Large intestine (tissue), 3 donors: ENCODE results near the gene TGFBRAP1. TPM values are rescaled to one million over a fixed set of nuclear protein-coding genes. Genes with fewer than 3 reads are reported as not detected.

Source experiments
- DNase-seq, 2 donors: peaks; one replicate each; pipeline versions ENCODE4 v3.0.0 to v3.0.0-alpha.2; 2013
- H3K27ac ChIP-seq: one replicate; pipeline ENCODE4 v1.5.1; 2013; ENCODE audit warnings: low read length
- H3K27me3 ChIP-seq: 2 replicates; pipeline ENCODE4 v1.6.1; 2013; ENCODE audit warnings: low read length; ENCODE audit not compliant: control insufficient read depth, insufficient read depth
- H3K36me3 ChIP-seq: 2 replicates; pipeline ENCODE4 v1.6.1; 2013; ENCODE audit warnings: low read length; ENCODE audit not compliant: control insufficient read depth, insufficient read depth
- H3K4me1 ChIP-seq: one replicate; pipeline ENCODE4 v1.6.1; 2013; ENCODE audit warnings: low read length; ENCODE audit not compliant: control insufficient read depth, insufficient read depth
- H3K4me3 ChIP-seq: one replicate; pipeline ENCODE4 v1.5.1; 2013; ENCODE audit warnings: low read length
- H3K9me3 ChIP-seq: one replicate; pipeline ENCODE4 v1.6.1; 2013; ENCODE audit warnings: mild to moderate bottlenecking, low read depth, low read length, moderate library complexity; ENCODE audit not compliant: control insufficient read depth
- WGBS: methylation state at CpG from one replicate; pipeline ENCODE4 v1.1.5; 2013; ENCODE audit warnings: low lambda C conversion rate; ENCODE audit not compliant: insufficient coverage; 5-methylcytosine and 5-hydroxymethylcytosine counted together
- polyA plus RNA-seq: library from polyadenylated mRNA; unstranded; fragments of 120-200 nt; gene quantifications from one replicate; pipeline ENCODE4 v1.2.1, GENCODE V29; 2013

Gene TGFBRAP1
- polyA plus RNA-seq, 1 donor: 14.4 TPM

DNA sequence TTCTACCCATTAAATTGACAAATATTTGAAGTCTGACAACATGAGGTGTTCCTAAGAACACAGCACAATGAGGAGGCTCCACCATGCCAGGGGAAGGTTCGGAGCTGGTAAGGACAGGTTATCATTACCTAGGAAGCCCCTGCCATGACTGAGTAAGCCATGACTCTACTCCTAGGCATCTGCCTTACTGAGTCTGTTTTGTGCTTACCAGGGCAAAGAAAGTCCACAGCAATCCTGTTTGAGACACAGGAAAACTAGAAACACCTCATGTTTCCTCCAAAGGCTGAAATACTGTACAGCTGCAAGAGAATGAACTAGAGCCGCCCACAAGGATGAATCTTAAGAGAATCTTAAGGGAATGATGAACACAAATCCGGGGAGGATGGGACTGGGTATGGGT lies 11.6 kb downstream of the TGFBRAP1 start:
- WGBS: 92% methylated on average over 2 of the region's 3 CpGs
- Histone ChIP-seq H3K9me3 (no peaks in the 10 kb centered on the region), H3K27ac (no peak overlapping the region), H3K4me1 (no peaks in the 10 kb centered on the region), H3K36me3 (no peaks in the 10 kb centered on the region), H3K27me3 (no peaks in the 10 kb centered on the region), H3K4me3 (no peak overlapping the region)
- no peak for DNase-seq

DNA sequence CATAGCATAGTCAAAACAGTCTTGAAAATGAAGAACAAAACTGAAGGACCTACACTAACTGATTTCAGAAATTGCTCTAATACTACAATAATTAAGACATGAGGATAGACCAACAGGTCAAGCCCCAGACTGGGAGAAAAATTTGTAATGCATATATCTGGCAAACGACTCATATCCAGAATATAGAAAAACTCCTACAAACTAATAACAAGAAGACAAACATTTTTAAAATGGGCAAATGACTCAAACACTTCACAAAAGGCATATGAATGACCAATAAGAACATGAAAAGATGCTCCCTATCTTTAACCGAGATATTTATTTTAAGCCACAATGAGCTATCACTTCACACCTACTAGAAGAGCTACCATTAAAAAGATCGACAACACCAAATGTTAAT lies 14.2 kb downstream of the TGFBRAP1 start:
- Histone ChIP-seq H3K4me3 (no peak overlapping the region), H3K9me3 (no peaks in the 10 kb centered on the region), H3K4me1 (no peaks in the 10 kb centered on the region), H3K36me3 (no peaks in the 10 kb centered on the region), H3K27me3 (no peaks in the 10 kb centered on the region), H3K27ac (no peak overlapping the region)
- no peak for DNase-seq
- WGBS: 89% methylated on average over 3 of the region's 3 CpGs

DNA sequence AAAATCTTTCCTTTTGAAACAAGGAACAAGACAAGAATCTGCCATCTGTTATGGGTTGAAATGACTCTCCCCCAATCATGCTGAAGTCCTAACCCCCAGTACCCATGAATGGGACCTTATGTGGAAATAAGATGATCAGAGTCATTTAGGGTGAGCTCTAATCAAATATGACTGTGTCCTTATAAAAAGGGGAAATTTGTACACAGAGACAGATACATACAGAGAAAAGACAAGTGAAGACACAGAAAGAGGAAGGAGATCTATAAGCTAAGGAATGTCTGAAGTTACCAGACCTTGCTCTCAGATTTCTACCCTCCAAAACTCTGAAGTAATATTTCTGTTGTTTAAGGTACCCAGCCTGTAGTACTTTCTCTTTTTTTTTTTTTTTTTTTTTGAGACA lies 15.7 kb downstream of the TGFBRAP1 start:
- no peaks in the 10 kb centered on the region for H3K9me3 ChIP-seq
- H3K4me3 ChIP-seq: no peak overlapping the region
- H3K27me3 ChIP-seq: no peaks in the 10 kb centered on the region
- no peak for DNase-seq
- H3K4me1 ChIP-seq: no peaks in the 10 kb centered on the region
- H3K27ac ChIP-seq: no peak overlapping the region
- no peaks in the 10 kb centered on the region for H3K36me3 ChIP-seq

GRCh38 chr2:105309147-105309545 lies 20.4 kb downstream of the TGFBRAP1 start:
- DNase-seq: no peak
- H3K36me3 ChIP-seq: peaks cover 19% of the 10 kb centered on the region
- H3K4me1 ChIP-seq: no peaks in the 10 kb centered on the region
- no peaks in the 10 kb centered on the region for H3K27me3 ChIP-seq
- H3K9me3 ChIP-seq: no peaks in the 10 kb centered on the region
- H3K27ac ChIP-seq: no peak overlapping the region
- no peak overlapping the region for H3K4me3 ChIP-seq
- WGBS: no CpG with 5 or more reads among the region's 4 CpGs

DNA sequence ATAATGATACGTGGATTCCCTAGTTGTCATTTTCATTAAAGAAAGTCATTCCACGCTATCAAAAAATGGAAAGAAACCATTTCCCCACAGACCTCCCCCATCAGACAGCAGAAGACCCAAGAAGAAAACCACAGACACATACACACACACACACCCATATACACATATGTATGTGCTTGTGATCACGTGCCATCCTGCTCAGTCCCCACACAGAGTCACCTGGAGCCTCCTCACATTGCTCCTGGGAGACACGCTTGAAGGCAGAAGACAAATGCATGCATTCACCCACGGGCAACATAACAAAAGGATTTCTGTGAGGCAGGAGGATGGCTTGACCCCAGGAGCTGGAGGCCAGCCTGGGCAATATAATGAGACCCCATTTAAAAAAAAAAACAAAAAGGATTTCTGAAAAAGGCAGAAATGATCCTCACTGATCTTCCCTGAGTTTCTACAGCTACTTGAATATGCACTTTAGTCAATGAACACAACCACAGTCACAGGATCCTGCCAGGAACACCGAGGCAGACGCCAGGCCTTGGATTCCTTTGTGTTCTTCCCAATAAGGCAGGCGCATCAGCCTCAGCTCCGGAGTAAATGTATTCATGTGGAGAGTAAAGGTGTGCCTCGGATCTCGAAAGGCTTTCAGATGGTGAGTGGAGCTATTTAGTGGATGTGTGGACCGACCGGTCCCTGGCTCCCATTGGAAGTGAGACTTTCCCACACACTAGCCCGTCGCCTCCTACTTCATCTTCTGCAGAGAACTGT lies 21.0 kb downstream of the TGFBRAP1 start:
- H3K9me3 ChIP-seq: no peaks in the 10 kb centered on the region
- WGBS: no CpG with 5 or more reads among the region's 15 CpGs
- H3K36me3 ChIP-seq: peaks cover 19% of the 10 kb centered on the region

GRCh38 chr2:105307962-105308361 lies 21.6 kb downstream of the TGFBRAP1 start:
- no peaks in the 10 kb centered on the region for H3K4me1 ChIP-seq
- H3K9me3 ChIP-seq: no peaks in the 10 kb centered on the region
- H3K4me3 ChIP-seq: no peak overlapping the region
- WGBS: no CpG with 5 or more reads among the region's 17 CpGs
- DNase-seq: no peak
- H3K27ac ChIP-seq: no peak overlapping the region
- H3K27me3 ChIP-seq: no peaks in the 10 kb centered on the region
- peaks cover 19% of the 10 kb centered on the region for H3K36me3 ChIP-seq

More for the DNA sequence above, 21.0 kb downstream of the TGFBRAP1 start:
- DNase-seq: no peak
- no peaks in the 10 kb centered on the region for H3K27me3 ChIP-seq
- no peak overlapping the region for H3K4me3 ChIP-seq
- no peaks in the 10 kb centered on the region for H3K4me1 ChIP-seq
- H3K27ac ChIP-seq: no peak overlapping the region

DNA sequence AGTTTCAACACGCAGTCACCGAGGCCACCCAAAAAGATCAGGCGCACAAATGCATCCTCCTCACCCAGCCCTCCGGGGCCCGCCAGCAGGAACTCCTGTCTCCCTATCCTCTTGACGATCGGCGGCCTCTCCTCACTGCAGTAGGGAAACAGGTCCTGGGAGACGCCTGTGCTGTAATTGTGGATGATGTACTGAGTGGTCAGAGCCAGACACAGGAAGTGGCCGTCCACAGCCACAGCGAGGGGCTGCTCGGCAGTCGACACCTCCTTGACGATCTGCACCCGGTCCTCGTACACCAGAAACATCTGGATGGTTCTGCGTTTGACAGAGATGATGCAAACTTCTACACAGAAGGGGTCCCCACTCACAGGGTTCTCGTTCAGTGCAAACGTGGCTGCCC lies 22.0 kb downstream of the TGFBRAP1 start:
- Histone ChIP-seq H3K36me3 (peaks cover 19% of the 10 kb centered on the region), H3K4me1 (no peaks in the 10 kb centered on the region), H3K27ac (no peak overlapping the region), H3K9me3 (no peaks in the 10 kb centered on the region), H3K27me3 (no peaks in the 10 kb centered on the region), H3K4me3 (no peak overlapping the region)
- no CpG with 5 or more reads among the region's 19 CpGs for WGBS
- DNase-seq: no peak

- no peaks in the 10 kb centered on the region for H3K4me1 ChIP-seq
- peaks cover 19% of the 10 kb centered on the region for H3K36me3 ChIP-seq
- H3K9me3 ChIP-seq: no peaks in the 10 kb centered on the region
- H3K4me3 ChIP-seq: no peak overlapping the region
- WGBS: 80% methylated on average over 2 of the region's 7 CpGs
- no peak for DNase-seq
- no peak overlapping the region for H3K27ac ChIP-seq
- H3K27me3 ChIP-seq: no peaks in the 10 kb centered on the region
Measured at GRCh38 chr2:105307146-105307545, 22.4 kb downstream of the TGFBRAP1 start.

GRCh38 chr2:105301646-105302045 lies 27.9 kb downstream of the TGFBRAP1 start:
- H3K27me3 ChIP-seq: no peaks in the 10 kb centered on the region
- 100% methylated on average over 1 of the region's 3 CpGs for WGBS
- H3K36me3 ChIP-seq: peaks cover 22% of the 10 kb centered on the region
- H3K9me3 ChIP-seq: no peaks in the 10 kb centered on the region
- H3K27ac ChIP-seq: no peak overlapping the region
- no peak for DNase-seq
- no peak overlapping the region for H3K4me3 ChIP-seq
- H3K4me1 ChIP-seq: no peaks in the 10 kb centered on the region

DNA sequence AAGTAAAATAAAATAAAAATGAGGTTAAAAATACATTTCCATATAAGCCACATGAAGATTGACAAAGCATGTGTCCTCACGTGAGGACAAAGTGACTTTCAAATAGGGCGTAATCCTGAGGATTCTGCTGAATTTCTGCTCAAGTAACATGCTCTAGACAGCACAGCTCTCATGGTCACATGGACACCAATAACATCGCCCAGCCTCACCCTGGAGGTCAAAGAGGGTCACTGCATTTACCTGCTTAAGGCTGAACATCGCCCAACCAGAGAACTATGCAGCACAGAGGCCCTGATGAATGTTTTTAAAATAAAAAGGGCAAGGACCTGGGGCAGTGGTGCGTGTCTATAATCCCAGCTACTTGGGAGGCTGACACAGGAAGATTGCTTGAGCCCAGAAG lies 30.2 kb downstream of the TGFBRAP1 start:
- H3K9me3 ChIP-seq: no peaks in the 10 kb centered on the region
- H3K36me3 ChIP-seq: peaks cover 26% of the 10 kb centered on the region
- no peaks in the 10 kb centered on the region for H3K4me1 ChIP-seq
- DNase-seq: no peak
- no peaks in the 10 kb centered on the region for H3K27me3 ChIP-seq
- WGBS: 80% methylated on average over 1 of the region's 5 CpGs
- H3K4me3 ChIP-seq: no peak overlapping the region
- no peak overlapping the region for H3K27ac ChIP-seq

DNA sequence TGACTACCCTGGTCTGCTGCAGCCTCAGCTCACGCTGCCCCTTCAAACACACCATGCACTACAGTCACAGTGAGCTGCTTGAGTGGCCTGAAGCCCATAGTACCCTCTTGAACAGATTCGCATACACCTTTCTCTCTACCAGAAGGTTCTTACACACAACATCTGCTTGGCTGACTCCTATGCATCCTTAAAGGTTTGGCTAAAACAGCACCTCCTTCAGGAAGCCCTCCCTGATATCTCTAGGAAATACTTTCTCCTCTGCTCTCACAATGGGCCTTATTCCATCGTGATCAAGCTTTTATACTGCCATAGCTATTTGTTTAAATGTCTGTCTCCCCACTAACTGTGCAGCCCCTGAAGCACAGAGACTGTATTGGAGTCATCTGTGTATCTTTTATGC lies 31.5 kb downstream of the TGFBRAP1 start:
- no peak for DNase-seq
- H3K9me3 ChIP-seq: no peaks in the 10 kb centered on the region
- WGBS: no CpG with 5 or more reads among the region's 3 CpGs
- H3K4me1 ChIP-seq: no peaks in the 10 kb centered on the region
- peaks cover 36% of the 10 kb centered on the region for H3K36me3 ChIP-seq
- H3K4me3 ChIP-seq: no peak overlapping the region
- H3K27ac ChIP-seq: no peak overlapping the region
- no peaks in the 10 kb centered on the region for H3K27me3 ChIP-seq
